ENCODE data around the gene BTNL9. TPM values are rescaled to one million over a fixed set of nuclear protein-coding genes. Genes with fewer than 3 reads are reported as not detected.

Gene BTNL9
- total RNA-seq, 1 experiment from 2014 or later, result 0.96 TPM

GRCh38 chr5:181081989-181082388 is 41.9 kb downstream of the BTNL9 start:
- Histone ChIP-seq H3K4me1 (ENCODE audit: insufficient read depth, low read length) (0 out of 2 replicates have a peak, but pooled peaks cover 2% of the 10 kb centered on the region), H2BK15ac (ENCODE audit: low read depth, low read length) (no peak overlapping the region), H2BK20ac (ENCODE audit: low read depth, low read length, poor library complexity, severe bottlenecking) (no peak overlapping the region), H3K9ac (ENCODE audit: extremely low read depth, insufficient read length, low read length) (no peak overlapping the region), H3K27ac (ENCODE audit: insufficient read length, low read depth, low read length) (no peak overlapping the region), H3K27me3 (ENCODE audit: insufficient read depth, low read length) (no peaks in the 10 kb centered on the region; the same call in 1 of the 2 replicates), H3K79me2 (ENCODE audit: insufficient read depth, low read length) (no peaks in the 10 kb centered on the region), H3K79me1 (ENCODE audit: insufficient read depth, low read depth, low read length, poor library complexity, severe bottlenecking) (no peaks in the 10 kb centered on the region), H3K9me3 (ENCODE audit: control insufficient read depth, low read depth, low read length) (no peaks in the 10 kb centered on the region), H3K4ac (ENCODE audit: low read depth, low read length) (no peak overlapping the region), H3K4me2 (ENCODE audit: insufficient read depth, insufficient read length, low read length) (no peak overlapping the region), H2AFZ (ENCODE audit: low read length) (no peak overlapping the region), H2AK5ac (ENCODE audit: insufficient read length, low read length) (no peak overlapping the region), H2BK120ac (ENCODE audit: low read depth, low read length, poor library complexity, severe bottlenecking) (no peak overlapping the region), H3T11ph (ENCODE audit: low read length) (no peak overlapping the region), H4K91ac (ENCODE audit: insufficient read length, low read depth, low read length) (no peak overlapping the region), H3K14ac (ENCODE audit: insufficient read depth, low read length) (no peak overlapping the region), H3K56ac (ENCODE audit: insufficient read length, low read depth, low read length) (no peak overlapping the region), H2BK12ac (ENCODE audit: insufficient read length, low read depth, low read length) (no peak overlapping the region), H4K20me1 (ENCODE audit: control insufficient read depth, insufficient read depth, insufficient read length) (no peaks in the 10 kb centered on the region), H3K18ac (ENCODE audit: insufficient read length, low read depth, low read length) (no peak overlapping the region), H2BK5ac (ENCODE audit: insufficient read length, low read length) (no peak overlapping the region), H4K8ac (replicated peaks; ENCODE audit: insufficient read length, low read depth, low read length) (no peak overlapping the region), H3K23me2 (ENCODE audit: insufficient read length, low read depth, low read length, poor library complexity, severe bottlenecking) (no peaks in the 10 kb centered on the region), H4K5ac (ENCODE audit: insufficient read length, low read depth, low read length) (no peak overlapping the region), H3K23ac (ENCODE audit: insufficient read length, low read depth, low read length) (no peak overlapping the region)
- H3K27me3 Mint-ChIP-seq (ENCODE audit: low read depth), result peaks cover 64% of the 10 kb centered on the region
- peaks cover 3 to 4% of the 10 kb centered on the region in 2 experiments; a peak in 4 of 5 replicates for H3K9me3 Mint-ChIP-seq
- no peak overlapping the region for H3K4me3 Mint-ChIP-seq
- no peaks in the 10 kb centered on the region for H3K36me3 Mint-ChIP-seq (ENCODE audit: insufficient read depth in 1 of 3, low read depth in 3 of 3)
- H3K27ac Mint-ChIP-seq, result no peak overlapping the region
- H3K4me1 Mint-ChIP-seq, result peaks cover 6 to 15% of the 10 kb centered on the region in 2 experiments; a peak in 3 of 4 replicates
- TF ChIP-seq CTCF (conservative IDR thresholded peaks at IDR 0.05), result no peak
- DNase-seq, result no peak
